Epithelial cell of proximal tubule (primary cell): ENCODE data around the gene SERPINA12. TPM values are rescaled to one million over a fixed set of nuclear protein-coding genes. Genes with fewer than 3 reads are reported as not detected.

Source experiments
- DNase-seq: peaks from one replicate; pipeline ENCODE4 v3.0.0-alpha.2; 2011; ENCODE audit warnings: low read depth
- H3K4me3 ChIP-seq: 2 replicates; pipeline ENCODE4 v1.5.1; 2011; ENCODE audit warnings: low read depth, mild to moderate bottlenecking, low read length
- CTCF ChIP-seq: conservative IDR thresholded peaks from 2 replicates; pipeline ENCODE4 v1.5.1; 2012; ENCODE audit warnings: low read depth, mild to moderate bottlenecking, low read length
- total RNA-seq: library from RNA; depleted of rRNA; stranded (reverse); fragments of >200 nt; gene quantifications from 2 replicates; pipeline ENCODE4 v1.2.3, GENCODE V29; 2015

Gene SERPINA12
- total RNA-seq, 1 donor from 2014 or later: not detected

GRCh38 chr14:94536836-94537235, 27.6 kb upstream of the SERPINA12 start:
- no peak overlapping the region for H3K4me3 ChIP-seq
- TF ChIP-seq CTCF: peak; percentile 41
- no peak for DNase-seq

GRCh38 chr14:94535506-94535905, 26.2 kb upstream of the SERPINA12 start:
- no peak overlapping the region for H3K4me3 ChIP-seq
- no peak for DNase-seq
- TF ChIP-seq CTCF: no peak

GRCh38 chr14:94532447-94532846, 23.2 kb upstream of the SERPINA12 start:
- TF ChIP-seq CTCF: no peak
- DNase-seq: no peak
- H3K4me3 ChIP-seq: no peak overlapping the region

GRCh38 chr14:94531187-94531586, 21.9 kb upstream of the SERPINA12 start:
- no peak overlapping the region for H3K4me3 ChIP-seq
- no peak for DNase-seq
- TF ChIP-seq CTCF: no peak

- no peak overlapping the region for H3K4me3 ChIP-seq
- TF ChIP-seq CTCF: no peak
These were observed 14.8 kb upstream of the SERPINA12 start for GRCh38 chr14:94524093-94524492.

GRCh38 chr14:94523265-94523664, 14.0 kb upstream of the SERPINA12 start:
- no peak for TF ChIP-seq CTCF
- H3K4me3 ChIP-seq: no peak overlapping the region
- no peak for DNase-seq

More at GRCh38 chr14:94524093-94524492, 14.8 kb upstream of the SERPINA12 start:
- DNase-seq: no peak

- no peak for DNase-seq
- TF ChIP-seq CTCF: no peak
- H3K4me3 ChIP-seq: no peak overlapping the region
These were observed 13.0 kb upstream of the SERPINA12 start for GRCh38 chr14:94522115-94522724.
